HUDEP-2 (cell line): ENCODE results near the gene MRPL30.
"Not testable (repeated sequence)": the region's sequence is repeated elsewhere in the genome, so short reads cannot be mapped to it uniquely, and the experiment has no call there.

ENCODE experiments used
- DNase-seq, 76 experiments: peaks; one replicate each; lab custom pipeline; 2025; ENCODE audit not compliant: unreplicated experiment in 76 of 76; lab: John Stamatoyannopoulos, UW

MRPL30 gene

GRCh38 chr2:99183025-99183424 lies 2.0 kb downstream of the MRPL30 start:
- DNase-seq: no peak

- DNase-seq: peak in 1 of 76 experiments; percentile 8
Observed at GRCh38 chr2:99184811-99185210, 3.8 kb downstream of the MRPL30 start.

- no peak for DNase-seq
Observed at GRCh38 chr2:99187011-99187410, 6.0 kb downstream of the MRPL30 start.

GRCh38 chr2:99188357-99188756 lies 7.4 kb downstream of the MRPL30 start:
- DNase-seq: no peak

- DNase-seq: peak in 1 of 76 experiments; percentile 0
Observed at GRCh38 chr2:99190548-99190947, 9.6 kb downstream of the MRPL30 start.

- DNase-seq: not testable (repeated sequence)
Observed at GRCh38 chr2:99192364-99192763, 11.4 kb downstream of the MRPL30 start.

- no peak for DNase-seq
Observed at GRCh38 chr2:99198103-99198841, 17.3 kb downstream of the MRPL30 start.

GRCh38 chr2:99200076-99200800 lies 19.3 kb downstream of the MRPL30 start:
- no peak for DNase-seq

GRCh38 chr2:99201959-99202678 lies 21.1 kb downstream of the MRPL30 start:
- no peak for DNase-seq

GRCh38 chr2:99205491-99205890 lies 24.5 kb downstream of the MRPL30 start:
- DNase-seq: no peak

- no peak for DNase-seq
Observed at GRCh38 chr2:99216096-99216495, 35.1 kb downstream of the MRPL30 start.

GRCh38 chr2:99217929-99218501 lies 37.0 kb downstream of the MRPL30 start:
- no peak for DNase-seq

GRCh38 chr2:99233177-99233576 lies 52.2 kb downstream of the MRPL30 start:
- not testable (repeated sequence) for DNase-seq

- DNase-seq: no peak
Observed at GRCh38 chr2:99238599-99238998, 57.6 kb downstream of the MRPL30 start.

- no peak for DNase-seq
Observed at GRCh38 chr2:99240431-99240830, 59.4 kb downstream of the MRPL30 start.

GRCh38 chr2:99242151-99242550 lies 61.2 kb downstream of the MRPL30 start:
- no peak for DNase-seq
